HG02970 (cell line): Measurements from ENCODE around the gene PPFIA1.
"Not testable (repeated sequence)": the region's sequence is repeated elsewhere in the genome, so short reads cannot be mapped to it uniquely, and the experiment has no call there.

Experiments used
- ATAC-seq: cut with Tn5 transposase; IDR thresholded peaks from one replicate; pipeline ENCODE4 v1.9.1; 2021; ENCODE audit warnings: mild to moderate bottlenecking, moderate library complexity, moderate number of reproducible peaks; ENCODE audit not compliant: unreplicated experiment, low FRiP score

PPFIA1 gene

DNA sequence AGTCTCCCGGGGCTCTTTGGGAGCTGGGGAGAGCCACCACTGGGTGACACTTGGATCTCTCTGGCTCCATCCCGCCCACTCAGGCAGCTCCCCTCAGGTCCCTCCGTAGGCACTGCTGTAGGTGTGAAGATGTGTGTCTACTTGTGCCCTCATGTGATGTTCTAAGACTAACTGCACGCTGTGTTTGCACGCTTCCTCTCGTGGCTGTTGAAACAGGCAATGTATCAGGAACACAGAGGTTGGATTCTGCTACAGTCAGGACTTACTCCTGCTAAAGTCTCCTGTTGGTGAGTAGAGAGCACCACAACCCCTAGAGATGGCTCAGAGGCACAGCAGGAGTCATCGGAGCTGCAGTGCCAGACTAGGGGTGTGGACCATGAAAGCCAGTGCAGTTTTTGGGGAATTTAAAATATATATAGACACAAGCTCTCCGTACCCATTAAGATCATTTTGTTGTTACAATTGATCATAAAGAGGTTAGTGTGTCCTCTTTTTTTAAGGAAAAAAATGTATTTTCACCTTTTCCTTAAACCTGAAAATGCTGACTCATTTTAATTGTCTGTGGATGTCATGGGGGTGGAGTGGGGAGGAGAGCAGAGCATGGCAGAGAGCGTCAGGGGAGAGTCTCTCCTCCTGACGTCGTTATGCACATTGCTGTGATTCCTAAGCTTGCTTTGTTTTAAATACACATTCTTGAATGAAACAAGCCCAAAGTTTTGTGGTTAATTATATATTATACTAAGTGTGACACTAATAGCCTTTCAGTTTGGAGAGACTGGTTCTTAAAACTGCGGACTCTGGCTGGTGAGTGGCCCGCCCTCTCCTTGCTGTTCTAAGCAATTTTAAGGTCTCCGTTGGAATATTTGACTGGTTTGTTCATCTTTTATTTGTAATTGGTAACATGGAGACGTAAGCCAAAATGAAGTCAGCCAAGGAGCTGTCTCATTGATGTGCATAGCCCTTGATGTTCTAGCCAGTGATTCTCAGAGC lies 111.7 kb downstream of the PPFIA1 start:
- ATAC-seq: no peak

DNA sequence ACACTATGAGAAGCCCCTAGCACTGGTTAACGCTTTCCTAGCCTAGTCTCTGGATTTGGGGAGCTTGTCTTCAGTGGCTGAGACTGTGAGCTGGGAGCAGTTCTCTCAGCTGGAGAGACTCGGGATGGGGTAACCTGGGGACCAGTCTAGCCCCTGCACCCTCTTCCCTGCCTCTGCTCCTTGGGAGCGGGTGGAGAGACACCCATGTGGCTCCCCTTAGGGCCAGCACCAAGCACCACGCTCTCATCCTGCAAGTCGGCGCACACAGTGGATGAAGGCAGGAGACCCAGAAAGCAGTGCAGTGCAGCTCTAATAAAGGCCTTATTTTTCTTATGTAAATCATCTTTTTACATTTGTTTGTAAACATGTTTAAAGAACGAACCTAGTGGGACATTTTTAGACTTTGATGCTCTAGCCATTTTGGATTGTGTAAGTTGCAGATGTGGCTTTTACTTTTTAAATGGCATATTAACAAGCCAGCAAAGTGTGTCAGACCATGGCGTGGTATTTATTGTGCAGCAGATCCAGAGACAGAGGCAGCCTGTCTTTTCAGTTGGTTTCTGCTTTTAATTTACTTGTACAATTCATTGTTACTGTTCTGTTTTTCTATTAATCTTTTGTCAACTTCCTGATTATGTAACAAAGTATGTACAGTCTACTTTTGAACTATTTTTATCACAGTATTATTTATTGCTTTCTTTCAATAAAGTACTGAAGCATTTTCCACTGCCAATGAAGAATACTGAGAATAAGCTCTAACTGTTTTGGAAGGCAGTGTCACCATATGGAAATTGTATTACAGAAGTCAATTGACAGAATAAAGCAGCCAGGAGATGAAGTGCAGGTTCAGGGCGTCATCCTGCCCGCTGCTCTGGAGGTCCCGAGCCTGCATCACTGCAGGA lies 113.4 kb downstream of the PPFIA1 start:
- ATAC-seq: no peak

DNA sequence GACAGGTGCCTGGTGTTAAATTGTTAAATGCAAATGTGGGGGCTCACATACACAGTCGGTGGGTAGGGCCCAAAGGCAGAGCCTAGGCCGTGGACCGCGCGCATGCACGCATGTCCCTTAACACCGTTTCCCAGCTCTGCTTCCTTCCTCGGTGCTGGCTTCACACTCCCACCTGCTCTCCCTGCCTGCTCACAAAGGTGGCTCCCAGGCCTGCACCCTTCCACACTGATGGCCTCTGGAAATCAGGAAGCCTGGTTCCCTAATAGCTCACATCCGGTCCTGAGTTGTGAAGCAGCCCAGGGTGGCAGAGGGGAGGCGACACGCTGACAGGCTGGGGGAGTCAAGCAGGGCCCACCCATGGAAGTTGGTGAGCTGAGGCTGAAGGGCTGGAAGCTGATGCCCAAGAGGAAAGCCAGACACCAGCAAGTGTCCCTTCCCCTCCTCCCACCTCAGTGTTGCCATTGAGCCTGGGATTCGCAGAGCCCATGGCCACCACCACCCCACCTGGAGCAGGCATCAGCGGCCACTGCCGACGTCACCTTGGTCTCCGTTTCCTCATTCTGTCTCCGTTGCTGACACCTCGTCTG lies 114.2 kb downstream of the PPFIA1 start:
- ATAC-seq: no peak

DNA sequence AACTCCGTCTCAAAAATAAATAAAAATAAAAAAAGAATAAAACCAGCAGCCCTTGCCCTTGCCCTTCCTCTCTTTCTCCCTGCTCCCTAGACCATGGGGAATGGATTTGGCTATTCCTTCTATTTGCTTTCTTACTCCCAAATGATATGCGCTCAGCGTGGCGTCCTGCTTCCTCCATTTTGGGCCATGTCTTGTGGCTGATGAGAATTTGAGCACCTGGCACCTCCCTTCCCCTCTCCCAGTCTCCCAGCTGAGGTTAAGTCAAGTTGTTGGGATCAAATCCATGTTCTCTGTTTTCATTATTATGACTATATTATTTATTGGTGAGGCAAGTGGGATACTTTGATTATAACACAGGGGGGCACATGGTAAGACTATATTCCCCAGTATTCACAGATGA lies 117.1 kb downstream of the PPFIA1 start:
- ATAC-seq: no peak

DNA sequence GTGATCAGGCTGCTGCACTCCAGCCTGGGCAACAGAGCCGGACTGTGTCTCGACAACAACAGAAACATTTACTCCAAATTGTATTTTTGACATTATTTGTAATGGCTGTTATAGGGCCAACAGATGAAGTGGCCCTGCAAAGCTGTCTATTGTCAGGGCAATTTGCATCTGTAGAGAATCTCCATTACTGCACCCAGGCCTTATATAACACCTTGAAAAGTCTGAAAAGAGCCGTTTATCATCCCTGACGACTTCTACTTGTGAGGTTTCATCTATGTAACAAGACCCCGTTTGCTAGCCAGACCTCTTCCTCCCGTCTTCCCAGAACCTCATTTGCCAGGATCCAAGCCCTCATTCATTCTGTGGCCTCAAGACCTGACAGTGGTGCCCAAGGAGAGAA lies 118.7 kb downstream of the PPFIA1 start:
- ATAC-seq: no peak

DNA sequence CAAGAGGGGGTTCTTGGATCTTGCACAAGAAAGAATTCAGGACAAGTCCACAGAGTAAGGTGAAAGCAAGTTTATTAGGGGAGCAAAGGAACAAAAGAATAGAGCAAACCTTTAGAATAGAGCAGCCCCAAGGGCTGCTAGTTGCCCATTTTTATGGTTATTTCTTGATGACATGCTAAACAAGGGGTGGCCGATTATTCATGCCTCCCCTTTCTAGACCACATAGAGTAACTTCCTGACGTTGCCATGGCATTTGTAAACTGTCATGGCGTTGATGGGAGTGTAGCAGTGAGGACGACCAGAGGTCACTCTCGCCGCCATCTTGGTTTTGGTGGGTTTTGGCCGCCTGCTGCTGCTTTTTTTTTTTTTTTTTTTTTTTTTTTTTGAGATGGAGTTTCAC lies 120.4 kb downstream of the PPFIA1 start:
- not testable (repeated sequence) for ATAC-seq

DNA sequence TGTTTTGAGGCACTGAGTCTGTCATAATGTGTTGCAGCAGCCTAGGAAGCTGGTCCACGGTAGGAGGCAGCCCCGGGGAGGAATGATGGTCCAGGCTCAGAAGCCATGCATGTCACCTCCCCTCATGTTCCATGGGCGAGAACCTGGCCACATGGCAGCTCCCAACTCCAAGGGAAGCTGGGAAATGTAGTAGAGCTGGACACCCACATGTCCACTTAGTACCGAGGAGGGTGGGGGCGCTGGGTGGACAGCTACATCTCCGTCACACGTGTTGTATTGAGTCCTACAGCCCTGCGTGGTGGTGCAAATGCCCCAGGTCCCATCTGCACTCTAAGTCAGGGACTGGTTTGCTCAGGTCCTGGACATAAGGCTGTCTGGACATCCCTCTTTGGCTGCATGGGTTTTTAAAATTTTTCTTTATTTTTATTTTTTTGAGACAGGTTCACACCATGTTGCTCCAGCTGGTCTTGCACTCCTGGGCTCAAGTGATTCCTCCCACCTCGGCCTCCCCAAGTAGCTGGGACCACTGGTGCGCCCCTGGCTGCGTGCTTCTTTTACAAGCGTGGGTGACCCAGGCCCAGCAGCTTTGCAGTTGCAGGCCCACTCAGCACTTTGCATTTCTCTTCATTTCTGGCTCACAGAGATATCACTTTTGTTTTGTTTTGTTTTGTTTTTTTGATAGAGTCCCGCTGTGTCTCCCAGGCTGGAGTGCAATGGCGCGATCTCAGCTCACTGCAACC lies 123.9 kb downstream of the PPFIA1 start:
- no peak for ATAC-seq

DNA sequence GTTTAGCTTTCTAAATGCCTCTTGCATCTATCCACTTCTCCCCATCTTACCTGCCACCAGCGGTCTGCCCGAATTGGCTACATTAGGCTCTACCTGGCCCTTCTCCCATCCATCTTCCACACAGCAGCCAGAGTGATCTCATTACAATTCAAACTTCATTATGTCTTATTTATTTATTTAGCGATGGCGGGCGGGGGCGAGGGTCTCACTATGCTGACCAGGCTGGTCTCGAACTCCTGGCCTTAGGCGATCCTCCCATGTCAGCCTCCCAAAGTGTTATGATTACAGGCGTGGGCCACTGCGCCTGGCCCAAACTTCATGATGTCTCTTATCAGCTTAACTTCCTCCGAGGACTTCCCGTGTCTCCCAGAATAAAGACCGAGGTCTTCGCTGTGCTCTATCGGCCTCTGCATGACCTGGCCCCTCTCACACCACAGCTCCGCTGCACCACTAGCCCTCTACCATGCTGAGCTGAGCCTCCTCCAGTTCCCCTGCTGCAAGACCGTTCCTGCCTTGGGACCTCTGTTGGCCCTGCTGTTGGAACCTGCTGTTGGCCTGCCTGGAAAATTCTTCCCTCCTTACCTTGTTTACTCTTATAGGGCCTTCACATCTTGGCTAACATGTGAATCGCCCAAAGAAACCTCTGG lies 127.0 kb downstream of the PPFIA1 start:
- no peak for ATAC-seq

DNA sequence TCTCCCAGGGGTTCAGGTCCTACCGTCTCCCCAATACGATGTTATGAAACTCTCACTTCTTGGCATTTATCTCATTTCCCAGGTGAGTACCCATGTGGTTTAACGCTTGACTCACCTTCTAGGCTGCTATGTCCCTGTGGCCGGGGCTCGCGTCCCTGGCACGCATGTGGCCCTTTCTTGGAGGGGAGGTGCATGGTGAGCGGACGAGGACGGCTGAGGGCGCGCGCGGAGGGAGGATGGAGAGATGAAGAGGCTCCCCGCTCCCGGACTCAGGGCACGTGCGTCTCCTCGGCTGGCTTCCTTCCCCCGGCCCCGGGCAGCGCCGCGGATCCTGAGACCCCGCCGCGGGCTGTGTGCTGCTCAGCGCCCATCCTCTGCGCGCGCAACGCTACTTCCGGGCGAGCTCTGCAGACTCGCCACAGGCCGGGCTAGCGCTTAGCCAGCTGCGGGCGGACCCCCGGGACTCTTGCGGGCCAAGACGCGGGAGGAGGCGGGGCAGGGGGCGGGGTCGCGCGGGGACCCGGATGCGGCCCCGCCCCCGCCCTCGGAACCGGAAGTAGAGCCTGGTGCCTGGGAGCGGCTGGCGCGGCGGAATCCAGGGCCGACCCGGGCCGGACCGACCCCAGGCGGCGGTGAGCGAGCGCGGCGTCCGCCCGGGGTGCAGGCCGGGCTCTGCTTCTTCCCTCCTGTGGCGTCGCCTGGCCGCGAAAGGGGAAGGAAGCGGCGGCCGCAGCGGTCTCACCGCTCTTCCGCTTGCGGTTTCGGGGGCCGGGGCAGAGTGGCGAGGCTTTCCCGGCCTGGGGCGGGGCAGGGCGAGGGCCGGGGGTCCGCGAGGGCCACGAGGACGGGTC lies 127.7 kb downstream of the PPFIA1 start, which contains the start of gene CTTN:
TSS of gene CTTN (plus strand) at position 547 of the 851 bp plus-strand sequence. CDS start 8,769 bp downstream, outside the sequence.
- ATAC-seq: peak; percentile 48

DNA sequence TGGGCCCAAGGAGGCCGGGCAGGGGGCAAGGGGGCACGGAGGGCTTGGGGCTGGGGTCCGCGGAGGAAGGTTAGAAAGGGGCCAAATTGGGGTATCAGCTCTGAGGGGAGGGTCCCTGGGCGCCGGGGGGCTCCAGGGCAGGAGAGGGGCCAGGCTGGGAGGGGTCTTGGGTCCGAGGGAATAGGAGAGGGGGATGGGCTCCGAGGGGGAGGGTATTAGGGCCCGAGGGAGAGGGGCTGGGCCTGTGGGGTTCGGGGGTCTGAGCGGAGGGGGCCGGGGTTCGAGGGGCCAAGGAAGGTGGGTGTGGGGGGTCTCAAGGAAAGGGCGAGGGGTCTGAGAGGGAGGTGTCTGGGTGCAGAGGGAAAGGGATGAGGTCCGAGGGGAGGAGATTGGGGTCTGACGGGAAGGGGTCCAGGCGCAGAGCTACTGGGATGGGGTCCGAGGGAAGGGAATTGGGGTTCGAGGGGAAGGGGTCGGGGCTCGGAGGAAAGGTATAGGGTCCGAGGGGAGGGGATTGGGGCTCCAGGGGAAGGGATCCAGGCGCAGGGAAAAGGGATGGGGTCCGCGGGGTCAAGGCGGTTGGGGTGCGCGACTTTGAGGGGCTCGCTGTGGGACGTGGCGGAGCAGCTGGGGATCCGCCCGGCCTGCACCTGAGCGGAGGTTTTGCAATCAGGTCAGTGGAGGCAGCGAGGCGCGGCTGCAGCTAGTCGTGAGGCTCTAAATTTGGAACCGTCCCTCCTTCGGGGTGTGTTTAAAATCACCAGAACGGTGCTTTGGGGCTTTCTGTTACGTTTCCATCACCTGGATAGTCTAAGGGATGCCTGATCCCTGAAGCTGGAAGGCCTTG lies 128.6 kb downstream of the PPFIA1 start:
- ATAC-seq: no peak

DNA sequence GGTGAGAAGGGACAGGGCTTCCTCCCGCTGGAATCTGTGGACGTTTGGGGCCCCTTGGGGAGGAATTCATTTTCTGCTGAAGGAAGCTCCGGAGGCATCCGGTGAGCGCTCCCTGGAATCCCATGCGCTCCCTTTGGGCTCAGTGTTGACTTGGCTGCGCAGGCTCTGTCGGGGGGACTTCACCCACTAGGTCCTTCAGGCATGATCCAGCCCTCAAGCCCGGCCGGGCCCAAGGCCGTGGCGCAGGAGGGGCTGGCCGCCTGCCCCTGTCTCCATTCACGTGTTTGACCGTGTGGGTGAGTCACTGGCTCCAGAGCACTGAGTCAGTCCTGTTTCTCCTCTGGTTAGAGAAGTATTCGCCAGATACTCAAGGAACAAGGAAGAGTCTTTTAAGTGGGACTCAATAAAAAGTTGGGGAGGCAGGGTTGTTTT lies 129.2 kb downstream of the PPFIA1 start:
- no peak for ATAC-seq

DNA sequence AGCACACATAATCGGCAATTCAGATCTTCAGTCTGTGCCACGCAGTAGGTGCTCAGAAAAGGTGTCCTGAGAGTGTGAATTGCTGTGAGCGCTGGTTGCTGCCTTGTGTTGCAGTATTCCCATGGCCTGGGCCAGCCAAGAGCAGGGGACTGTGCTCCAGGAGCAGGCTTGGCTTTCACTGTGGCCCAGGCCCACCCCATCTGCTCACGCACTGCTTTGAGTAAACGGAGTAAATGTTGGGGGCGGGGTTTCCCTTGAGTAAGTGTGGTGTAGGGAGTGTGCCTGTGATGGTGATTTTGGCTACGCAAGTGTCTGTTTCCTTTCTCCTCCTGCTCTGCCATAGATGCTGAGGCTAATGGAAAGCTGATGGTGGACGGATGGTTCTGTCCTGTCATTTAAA lies 130.2 kb downstream of the PPFIA1 start:
- ATAC-seq: no peak

DNA sequence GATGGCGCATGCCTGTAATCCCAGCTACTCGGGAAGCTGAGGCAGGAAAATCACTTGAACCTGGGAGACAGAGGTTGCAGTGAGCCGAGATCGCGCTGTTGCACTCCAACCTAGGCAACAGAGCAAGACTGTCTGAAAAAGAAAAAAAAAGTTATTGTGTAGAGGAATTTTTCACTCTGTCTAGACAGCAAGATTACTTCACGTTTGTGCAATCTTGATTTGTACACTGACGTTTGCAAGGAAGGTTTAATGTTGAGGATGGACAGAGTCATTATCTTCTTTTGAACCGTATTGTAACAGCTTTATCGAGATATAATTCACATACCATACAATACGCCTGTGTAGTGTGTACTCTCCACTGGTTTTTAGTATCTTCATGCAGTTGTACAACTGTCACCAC lies 131.5 kb downstream of the PPFIA1 start:
- no peak for ATAC-seq

DNA sequence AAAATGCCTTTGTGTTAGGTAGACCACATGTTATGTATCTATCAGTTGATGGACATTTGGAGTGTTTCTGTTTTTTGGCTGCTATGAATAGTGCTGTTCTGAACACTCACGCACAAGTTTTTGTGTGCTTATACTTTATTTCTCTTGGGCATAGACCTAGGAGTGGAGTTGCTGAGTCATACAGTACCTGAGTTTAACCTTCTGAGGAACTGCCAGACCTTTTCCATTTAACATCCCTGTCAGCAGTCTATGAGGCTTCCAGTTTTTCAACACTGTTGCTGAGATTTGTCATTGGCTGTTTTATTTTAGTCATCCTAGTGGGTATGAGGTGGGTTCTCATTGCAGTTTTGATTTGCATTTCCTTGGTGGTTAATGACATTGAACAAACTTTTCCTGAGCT lies 132.2 kb downstream of the PPFIA1 start:
- ATAC-seq: no peak

DNA sequence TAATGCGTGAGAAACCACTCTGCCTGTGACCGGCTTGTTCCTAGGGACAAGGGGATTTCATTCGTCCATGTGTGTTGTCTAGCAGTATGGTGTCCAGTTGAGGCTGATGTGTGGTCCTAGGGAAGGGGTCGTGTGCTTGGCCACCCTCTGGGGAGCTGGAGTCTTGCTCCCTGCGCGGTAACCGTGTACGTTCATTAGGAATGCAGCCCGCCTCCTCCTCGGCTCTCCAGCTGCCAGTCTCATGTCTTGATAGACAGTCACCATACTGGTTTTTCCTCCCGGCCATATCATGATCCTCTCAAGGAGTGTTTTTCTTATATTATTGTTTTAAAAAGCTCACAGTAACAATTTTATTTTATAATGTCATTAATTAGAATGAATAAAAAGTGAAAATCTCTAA lies 133.8 kb downstream of the PPFIA1 start:
- no peak for ATAC-seq

DNA sequence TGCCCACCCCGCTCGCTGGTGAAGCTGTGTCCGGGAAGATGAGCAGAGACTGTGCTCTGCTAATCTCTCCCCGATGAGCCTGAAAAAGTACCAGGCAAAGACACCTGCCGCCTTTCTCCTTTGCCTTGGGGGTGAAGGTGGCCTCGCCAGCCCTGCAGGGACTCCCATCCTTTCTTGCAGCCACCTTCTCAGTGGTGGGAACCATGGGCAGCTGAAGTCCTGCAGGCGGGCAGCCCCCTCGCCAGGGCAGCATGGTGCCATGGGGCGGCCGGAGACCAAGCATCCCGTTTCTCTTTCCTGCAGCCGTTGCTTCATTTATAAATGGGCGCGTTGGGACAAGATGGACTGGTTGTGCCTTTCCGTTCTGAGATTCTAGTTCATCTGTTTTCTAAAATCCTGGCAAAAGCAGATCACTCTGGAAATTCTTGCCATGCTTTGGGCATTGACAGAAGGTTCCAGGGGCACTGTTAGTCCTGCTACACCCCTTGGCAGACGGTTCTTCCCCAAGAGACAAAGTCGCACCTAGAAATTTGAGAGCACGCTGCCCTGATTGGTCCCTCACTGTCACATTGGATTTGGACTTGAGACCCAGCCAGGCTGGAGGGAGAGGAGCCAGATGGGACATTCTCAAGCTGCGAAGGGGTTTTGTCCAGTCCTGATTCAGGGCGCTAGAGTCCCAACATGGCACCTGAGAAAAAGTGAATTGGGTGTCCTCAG lies 135.3 kb downstream of the PPFIA1 start:
- ATAC-seq: no peak

DNA sequence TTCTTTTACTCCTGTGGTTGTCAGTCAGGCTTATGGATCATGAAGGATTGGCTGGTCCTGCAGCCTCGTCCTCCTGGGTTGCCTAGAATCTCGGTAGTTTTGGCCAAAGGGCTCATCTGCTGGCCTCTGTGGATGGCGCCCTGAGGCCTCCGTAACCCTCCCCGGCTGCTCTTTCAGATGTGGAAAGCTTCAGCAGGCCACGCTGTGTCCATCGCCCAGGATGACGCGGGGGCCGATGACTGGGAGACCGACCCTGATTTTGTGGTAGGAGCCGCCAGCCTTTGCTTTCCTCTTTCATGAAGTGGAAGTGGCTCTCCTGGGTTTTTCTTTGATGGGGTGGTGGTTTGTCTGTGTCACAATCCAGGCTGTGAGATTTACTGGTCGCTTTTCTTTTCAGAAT lies 136.6 kb downstream of the PPFIA1 start:
- ATAC-seq: no peak
